K562 (cell line): ENCODE measurements around the gene PEX11B. TPM values are rescaled to one million over a fixed set of nuclear protein-coding genes. Genes with fewer than 3 reads are reported as not detected.

ENCODE experiments used
- BDP1 ChIP-seq: IDR thresholded peaks from 3 replicates; pipeline ENCODE4 v1.6.1; 2011; ENCODE audit not compliant: insufficient read length, insufficient read depth
- CBX1 ChIP-seq: sonication (generic); IDR thresholded peaks from 2 replicates; pipeline ENCODE4 v1.6.1; 2016; ENCODE audit warnings: antibody characterized with exemption, low read depth, mild to moderate bottlenecking
- GABPB2 ChIP-seq: fragments of 250-450 bp; sonication (Bioruptor Pico); conservative IDR thresholded peaks from 2 replicates; pipeline ENCODE4 v1.5.1; 2021; ENCODE audit warnings: mild to moderate bottlenecking
- HCFC1 ChIP-seq: IDR thresholded peaks from 2 replicates; pipeline ENCODE4 v1.6.1; 2012; ENCODE audit warnings: low read depth, low read length, improper control_type of control experiment
- HLTF ChIP-seq: fragments of 450-650 bp; IDR thresholded peaks from 2 replicates; pipeline ENCODE4 v1.6.1; 2016
- KDM5B ChIP-seq: fragments of 200-600 bp; sonication (generic); IDR thresholded peaks from 2 replicates; pipeline ENCODE4 v1.6.1; 2012; ENCODE audit warnings: low read depth, mild to moderate bottlenecking, moderate library complexity, low read length, control low read depth, inconsistent platforms; ENCODE audit not compliant: insufficient replicate concordance
- MYBL2 ChIP-seq, 2 experiments: fragments of 450-650 bp in 1 of 2; sonication (generic) in 1 of 2; formaldehyde crosslinking in 1 of 2; IDR thresholded peaks; 2 replicates each; pipeline versions ENCODE4 v1.6.1 to v1.8.1; 2017 to 2022; ENCODE audit warnings: borderline replicate concordance in 1 of 2, inconsistent platforms in 1 of 2, low read depth in 1 of 2, mild to moderate bottlenecking in 1 of 2, missing genetic modification reagents in 1 of 2, moderate library complexity in 1 of 2
- SAFB ChIP-seq: fragments of 200-400 bp; formaldehyde crosslinking; IDR thresholded peaks from 2 replicates; pipeline ENCODE4 v1.6.1; 2017; ENCODE audit warnings: low read depth, low read length, borderline replicate concordance
- SMARCA4 ChIP-seq: fragments of 450-650 bp; IDR thresholded peaks from 2 replicates; pipeline ENCODE4 v1.6.1; 2016
- TAF7 ChIP-seq: fragments of 450-650 bp; IDR thresholded peaks from 2 replicates; pipeline ENCODE4 v1.6.1; 2016; ENCODE audit warnings: missing genetic modification characterization, missing compliant biosample characterization
- TEAD1 ChIP-seq, 2 experiments: fragments of 450-650 bp in 1 of 2; sonication (generic) in 1 of 2; formaldehyde crosslinking; IDR thresholded peaks; 2 replicates each; pipeline versions ENCODE4 v1.4.0 to v1.8.0; 2020 to 2022; ENCODE audit warnings: mild to moderate bottlenecking in 2 of 2, missing genetic modification reagents in 1 of 2
- ZNF766 ChIP-seq: fragments of 200-800 bp; sonication (Bioruptor generic); conservative IDR thresholded peaks from 2 replicates; pipeline ENCODE4 v1.6.1; 2016; ENCODE audit warnings: missing genetic modification characterization, missing compliant biosample characterization
- ZNF79 ChIP-seq: fragments of 250-450 bp; sonication (Bioruptor Pico); IDR thresholded peaks from 2 replicates; pipeline ENCODE4 v1.4.0; 2020; ENCODE audit warnings: low read depth, mild to moderate bottlenecking, moderate library complexity
- polyA plus RNA-seq, 8 experiments: library from polyadenylated mRNA; depleted of rRNA in 4 of 8; stranded (reverse) in 5 of 8; unstranded in 3 of 8; fragments of >200 nt; fragmentation: Nextera tagmentation in 2 of 8; fragmentation: Illumina TruSeq in 1 of 8; extraction: Ambion mirVana in 2 of 8; extraction: Trizol in 1 of 8; gene quantifications; 2 replicates each; pipeline versions ENCODE4 v1.2.1 to v1.2.3, GENCODE V29; 2011 to 2014; ENCODE audit warnings: inconsistent platforms in 1 of 8, missing spikeins in 1 of 8
- total RNA-seq, 7 experiments: library from RNA; depleted of rRNA in 6 of 7; stranded (reverse); fragments of >200 nt in 6 of 7; fragmentation: Illumina TruSeq in 2 of 7; extraction: Trizol in 2 of 7; gene quantifications; 2 replicates each; pipeline versions ENCODE4 v1.2.1 to v1.2.3, GENCODE V29; 2011 to 2021; ENCODE audit warnings: low replicate concordance in 1 of 7
- TF ChIP-seq, protein P1 (sequence below), 2 experiments: fragments of 200-800 bp in 1 of 2; sonication (Bioruptor generic) in 1 of 2; sonication (generic) in 1 of 2; formaldehyde crosslinking in 1 of 2; IDR thresholded peaks in 1 of 2; conservative IDR thresholded peaks in 1 of 2; 2 replicates each; pipeline versions ENCODE4 v1.5.0 to v1.6.1; 2016 to 2020; ENCODE audit warnings: missing compliant biosample characterization in 1 of 2, missing genetic modification characterization in 1 of 2, missing genetic modification reagents in 1 of 2
- TF ChIP-seq, protein P2 (sequence below): fragments of 250-450 bp; sonication (Bioruptor Pico); IDR thresholded peaks from 2 replicates; pipeline ENCODE4 v1.5.0; 2020; ENCODE audit warnings: mild to moderate bottlenecking
- TF ChIP-seq, protein P3 (sequence below): fragments of 250-450 bp; sonication (Bioruptor Pico); IDR thresholded peaks from 2 replicates; pipeline ENCODE4 v1.9.0; 2021; ENCODE audit warnings: mild to moderate bottlenecking, inconsistent platforms
- TF ChIP-seq, protein P4 (sequence below), 3 experiments: fragments of 200-800 bp in 1 of 3; fragments of 250-450 bp in 1 of 3; fragments of 450-650 bp in 1 of 3; sonication (Bioruptor Pico) in 1 of 3; sonication (Bioruptor generic) in 1 of 3; formaldehyde crosslinking in 1 of 3; IDR thresholded peaks; 2 replicates each; pipeline versions ENCODE4 v1.6.1 to v1.8.0; 2016 to 2022; ENCODE audit warnings: mild to moderate bottlenecking in 2 of 3, missing genetic modification characterization in 2 of 3, missing compliant biosample characterization in 1 of 3, moderate library complexity in 1 of 3

The PEX11B gene
- total and polyA plus RNA-seq, 9 of the 15 experiments (the other 6 are each of a cell fraction or from before 2014, with no cell fraction given), result 13.2 to 60.0 (median 21.7) TPM

DNA sequence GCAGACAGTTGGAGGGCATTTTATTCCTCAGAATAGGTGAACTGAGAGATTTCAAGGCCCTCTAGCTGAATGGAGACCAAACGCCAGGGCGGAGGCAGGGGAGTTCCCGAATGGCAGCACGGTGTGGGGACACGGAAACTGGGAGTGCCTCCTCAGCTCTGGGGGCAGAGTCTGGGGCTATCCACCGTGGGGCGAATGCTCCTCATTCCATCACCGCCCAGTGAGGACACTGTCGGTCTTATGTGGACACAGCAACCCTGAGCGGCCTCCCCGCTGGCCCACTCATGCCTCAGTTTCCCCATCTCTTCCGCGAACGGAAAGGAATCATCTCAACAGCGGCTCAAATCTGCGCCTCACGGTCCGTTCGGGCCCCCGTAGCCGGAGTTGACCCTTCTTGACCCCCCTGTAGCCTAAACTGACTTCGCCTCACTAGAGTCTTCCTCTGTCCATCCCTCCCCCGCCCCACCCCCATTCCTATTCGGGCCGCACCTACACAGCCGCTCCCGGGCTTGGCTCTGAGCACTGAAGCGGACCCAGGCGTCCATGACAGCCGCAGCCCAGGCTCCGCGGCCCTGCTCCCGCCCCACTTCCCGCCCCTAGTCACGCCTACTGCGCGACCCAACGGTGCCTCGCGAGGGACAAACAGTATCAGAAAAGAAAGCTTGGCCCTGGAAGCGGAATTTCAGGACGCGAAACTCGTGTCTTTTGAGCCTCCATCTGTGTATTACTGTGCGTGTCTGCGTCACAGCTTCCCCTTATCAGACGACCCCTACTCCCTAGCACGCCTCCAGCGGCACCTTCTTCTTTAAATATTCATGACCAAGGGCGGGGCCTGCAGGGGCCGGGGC lies at the start of gene PEX11B (continued):
- TF ChIP-seq ZNF79 (CRISPR knock-in tag), result no peak
- peak; percentile 45; the same call in 1 of the 2 replicates for TF ChIP-seq TAF7
- TF ChIP-seq CBX1, result no peak
- TF ChIP-seq SMARCA4, result no peak
- no peak for TF ChIP-seq MYBL2 (IDR thresholded peaks at IDR 0.05; ENCODE audit: low read depth)
- TF ChIP-seq MYBL2 (CRISPR knock-in tag; IDR thresholded peaks at IDR 0.05; ENCODE audit: borderline replicate concordance), result no peak
- TF ChIP-seq HLTF, result no peak
- TF ChIP-seq, protein P1, sequence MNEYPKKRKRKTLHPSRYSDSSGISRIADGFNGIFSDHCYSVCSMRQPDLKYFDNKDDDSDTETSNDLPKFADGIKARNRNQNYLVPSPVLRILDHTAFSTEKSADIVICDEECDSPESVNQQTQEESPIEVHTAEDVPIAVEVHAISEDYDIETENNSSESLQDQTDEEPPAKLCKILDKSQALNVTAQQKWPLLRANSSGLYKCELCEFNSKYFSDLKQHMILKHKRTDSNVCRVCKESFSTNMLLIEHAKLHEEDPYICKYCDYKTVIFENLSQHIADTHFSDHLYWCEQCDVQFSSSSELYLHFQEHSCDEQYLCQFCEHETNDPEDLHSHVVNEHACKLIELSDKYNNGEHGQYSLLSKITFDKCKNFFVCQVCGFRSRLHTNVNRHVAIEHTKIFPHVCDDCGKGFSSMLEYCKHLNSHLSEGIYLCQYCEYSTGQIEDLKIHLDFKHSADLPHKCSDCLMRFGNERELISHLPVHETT (CRISPR knock-in tag; conservative IDR thresholded peaks at IDR 0.05 in 1 of 2, IDR thresholded peaks at IDR 0.05 in 1 of 2), result no peak
- TF ChIP-seq, protein P2, sequence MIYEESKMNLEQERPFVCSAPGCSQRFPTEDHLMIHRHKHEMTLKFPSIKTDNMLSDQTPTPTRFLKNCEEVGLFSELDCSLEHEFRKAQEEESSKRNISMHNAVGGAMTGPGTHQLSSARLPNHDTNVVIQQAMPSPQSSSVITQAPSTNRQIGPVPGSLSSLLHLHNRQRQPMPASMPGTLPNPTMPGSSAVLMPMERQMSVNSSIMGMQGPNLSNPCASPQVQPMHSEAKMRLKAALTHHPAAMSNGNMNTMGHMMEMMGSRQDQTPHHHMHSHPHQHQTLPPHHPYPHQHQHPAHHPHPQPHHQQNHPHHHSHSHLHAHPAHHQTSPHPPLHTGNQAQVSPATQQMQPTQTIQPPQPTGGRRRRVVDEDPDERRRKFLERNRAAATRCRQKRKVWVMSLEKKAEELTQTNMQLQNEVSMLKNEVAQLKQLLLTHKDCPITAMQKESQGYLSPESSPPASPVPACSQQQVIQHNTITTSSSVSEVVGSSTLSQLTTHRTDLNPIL (CRISPR knock-in tag), result no peak
- TF ChIP-seq KDM5B, result peak; percentile 72
- TF ChIP-seq SAFB, result no peak
- no peak for TF ChIP-seq GABPB2 (CRISPR knock-in tag)
- TF ChIP-seq, protein P3, sequence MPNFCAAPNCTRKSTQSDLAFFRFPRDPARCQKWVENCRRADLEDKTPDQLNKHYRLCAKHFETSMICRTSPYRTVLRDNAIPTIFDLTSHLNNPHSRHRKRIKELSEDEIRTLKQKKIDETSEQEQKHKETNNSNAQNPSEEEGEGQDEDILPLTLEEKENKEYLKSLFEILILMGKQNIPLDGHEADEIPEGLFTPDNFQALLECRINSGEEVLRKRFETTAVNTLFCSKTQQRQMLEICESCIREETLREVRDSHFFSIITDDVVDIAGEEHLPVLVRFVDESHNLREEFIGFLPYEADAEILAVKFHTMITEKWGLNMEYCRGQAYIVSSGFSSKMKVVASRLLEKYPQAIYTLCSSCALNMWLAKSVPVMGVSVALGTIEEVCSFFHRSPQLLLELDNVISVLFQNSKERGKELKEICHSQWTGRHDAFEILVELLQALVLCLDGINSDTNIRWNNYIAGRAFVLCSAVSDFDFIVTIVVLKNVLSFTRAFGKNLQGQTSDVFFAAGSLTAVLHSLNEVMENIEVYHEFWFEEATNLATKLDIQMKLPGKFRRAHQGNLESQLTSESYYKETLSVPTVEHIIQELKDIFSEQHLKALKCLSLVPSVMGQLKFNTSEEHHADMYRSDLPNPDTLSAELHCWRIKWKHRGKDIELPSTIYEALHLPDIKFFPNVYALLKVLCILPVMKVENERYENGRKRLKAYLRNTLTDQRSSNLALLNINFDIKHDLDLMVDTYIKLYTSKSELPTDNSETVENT, result no peak
- TF ChIP-seq HCFC1, result peak; percentile 56; the same call in 1 of the 2 replicates
- no peak for TF ChIP-seq BDP1
- no peak for TF ChIP-seq TEAD1 (CRISPR knock-in tag; IDR thresholded peaks at IDR 0.05)
- no peak for TF ChIP-seq ZNF766 (CRISPR knock-in tag)
- TF ChIP-seq, protein P4, sequence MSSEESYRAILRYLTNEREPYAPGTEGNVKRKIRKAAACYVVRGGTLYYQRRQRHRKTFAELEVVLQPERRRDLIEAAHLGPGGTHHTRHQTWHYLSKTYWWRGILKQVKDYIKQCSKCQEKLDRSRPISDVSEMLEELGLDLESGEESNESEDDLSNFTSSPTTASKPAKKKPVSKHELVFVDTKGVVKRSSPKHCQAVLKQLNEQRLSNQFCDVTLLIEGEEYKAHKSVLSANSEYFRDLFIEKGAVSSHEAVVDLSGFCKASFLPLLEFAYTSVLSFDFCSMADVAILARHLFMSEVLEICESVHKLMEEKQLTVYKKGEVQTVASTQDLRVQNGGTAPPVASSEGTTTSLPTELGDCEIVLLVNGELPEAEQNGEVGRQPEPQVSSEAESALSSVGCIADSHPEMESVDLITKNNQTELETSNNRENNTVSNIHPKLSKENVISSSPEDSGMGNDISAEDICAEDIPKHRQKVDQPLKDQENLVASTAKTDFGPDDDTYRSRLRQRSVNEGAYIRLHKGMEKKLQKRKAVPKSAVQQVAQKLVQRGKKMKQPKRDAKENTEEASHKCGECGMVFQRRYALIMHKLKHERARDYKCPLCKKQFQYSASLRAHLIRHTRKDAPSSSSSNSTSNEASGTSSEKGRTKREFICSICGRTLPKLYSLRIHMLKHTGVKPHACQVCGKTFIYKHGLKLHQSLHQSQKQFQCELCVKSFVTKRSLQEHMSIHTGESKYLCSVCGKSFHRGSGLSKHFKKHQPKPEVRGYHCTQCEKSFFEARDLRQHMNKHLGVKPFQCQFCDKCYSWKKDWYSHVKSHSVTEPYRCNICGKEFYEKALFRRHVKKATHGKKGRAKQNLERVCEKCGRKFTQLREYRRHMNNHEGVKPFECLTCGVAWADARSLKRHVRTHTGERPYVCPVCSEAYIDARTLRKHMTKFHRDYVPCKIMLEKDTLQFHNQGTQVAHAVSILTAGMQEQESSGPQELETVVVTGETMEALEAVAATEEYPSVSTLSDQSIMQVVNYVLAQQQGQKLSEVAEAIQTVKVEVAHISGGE (CRISPR knock-in tag; IDR thresholded peaks at IDR 0.05), result no peak
